Gastroesophageal sphincter (tissue), 3 donors: Measurements from ENCODE around the gene FOXD2.

ENCODE experiments used
- EP300 ChIP-seq: sonication (generic); formaldehyde crosslinking; IDR thresholded peaks from one replicate; pipeline ENCODE4 v1.6.1; 2017; ENCODE audit warnings: antibody characterized with exemption, mild to moderate bottlenecking
- POLR2A ChIP-seq, 2 donors: fragments of 450-650 bp; IDR thresholded peaks; one replicate each; pipeline ENCODE4 v1.6.1; 2017; ENCODE audit warnings: antibody characterized with exemption in 2 of 2, mild to moderate bottlenecking in 2 of 2, moderate library complexity in 1 of 2
- POLR2AphosphoS5 ChIP-seq: sonication (generic); formaldehyde crosslinking; IDR thresholded peaks from one replicate; pipeline ENCODE4 v1.6.1; 2017; ENCODE audit warnings: antibody characterized with exemption
- TF ChIP-seq, protein P1 (sequence below), 4 experiments: fragments of 200-600 bp in 2 of 4; fragments of 450-650 bp in 2 of 4; sonication (generic) in 1 of 4; IDR thresholded peaks; one replicate each; pipeline ENCODE4 v1.5.1; 2017 to 2019; ENCODE audit warnings: antibody characterized with exemption in 4 of 4, mild to moderate bottlenecking in 2 of 4, moderate library complexity in 2 of 4

DNA sequence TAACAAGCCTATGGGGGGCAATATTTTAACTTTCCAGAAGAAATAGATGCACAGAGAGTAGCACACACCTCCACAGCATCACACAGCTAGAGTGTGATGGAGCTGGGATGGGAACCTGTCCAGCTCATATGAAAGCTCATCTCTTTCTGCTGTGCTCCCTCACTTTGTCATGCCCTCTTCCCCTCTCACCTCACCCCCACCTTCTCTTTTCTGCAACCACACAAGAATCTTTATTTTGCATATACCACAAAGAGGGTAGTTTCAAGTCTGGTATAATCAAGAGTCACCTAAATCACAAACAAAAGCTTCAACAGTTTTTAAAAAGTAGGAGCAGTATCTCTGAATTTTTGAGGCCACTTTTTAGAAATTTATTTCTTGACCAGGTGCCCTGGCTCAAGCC, 22.6 kb downstream of the FOXD2 start:
- TF ChIP-seq, protein P1, sequence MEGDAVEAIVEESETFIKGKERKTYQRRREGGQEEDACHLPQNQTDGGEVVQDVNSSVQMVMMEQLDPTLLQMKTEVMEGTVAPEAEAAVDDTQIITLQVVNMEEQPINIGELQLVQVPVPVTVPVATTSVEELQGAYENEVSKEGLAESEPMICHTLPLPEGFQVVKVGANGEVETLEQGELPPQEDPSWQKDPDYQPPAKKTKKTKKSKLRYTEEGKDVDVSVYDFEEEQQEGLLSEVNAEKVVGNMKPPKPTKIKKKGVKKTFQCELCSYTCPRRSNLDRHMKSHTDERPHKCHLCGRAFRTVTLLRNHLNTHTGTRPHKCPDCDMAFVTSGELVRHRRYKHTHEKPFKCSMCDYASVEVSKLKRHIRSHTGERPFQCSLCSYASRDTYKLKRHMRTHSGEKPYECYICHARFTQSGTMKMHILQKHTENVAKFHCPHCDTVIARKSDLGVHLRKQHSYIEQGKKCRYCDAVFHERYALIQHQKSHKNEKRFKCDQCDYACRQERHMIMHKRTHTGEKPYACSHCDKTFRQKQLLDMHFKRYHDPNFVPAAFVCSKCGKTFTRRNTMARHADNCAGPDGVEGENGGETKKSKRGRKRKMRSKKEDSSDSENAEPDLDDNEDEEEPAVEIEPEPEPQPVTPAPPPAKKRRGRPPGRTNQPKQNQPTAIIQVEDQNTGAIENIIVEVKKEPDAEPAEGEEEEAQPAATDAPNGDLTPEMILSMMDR (IDR thresholded peaks at IDR 0.05), result no peak
- TF ChIP-seq POLR2AphosphoS5 (no peak), POLR2A (IDR thresholded peaks at IDR 0.05) (no peak), EP300 (no peak)
